Stimulated activated CD8-positive, alpha-beta memory T cell treated with anti-CD3 and anti-CD28 coated beads, Interleukin-15, amount 100 ng/mL, for 24 hours (primary cell): ENCODE measurements around the gene CTU2.

Experiments used
- DNase-seq: peaks from one replicate; pipeline ENCODE4 v3.0.0-alpha.2; 2020; ENCODE audit warnings: low read depth

CTU2 gene

GRCh38 chr16:88761143-88761534, 54.8 kb downstream of the CTU2 start:
- DNase-seq, result no peak

GRCh38 chr16:88761830-88762229, 55.5 kb downstream of the CTU2 start:
- no peak for DNase-seq

GRCh38 chr16:88762258-88762870, 56.1 kb downstream of the CTU2 start:
- no peak for DNase-seq

- no peak for DNase-seq
These were observed 56.6 kb downstream of the CTU2 start for GRCh38 chr16:88762941-88763340.

GRCh38 chr16:88763502-88764053, 57.3 kb downstream of the CTU2 start:
- DNase-seq, result no peak

GRCh38 chr16:88764080-88764479, 57.8 kb downstream of the CTU2 start:
- no peak for DNase-seq

- no peak for DNase-seq
These were observed 58.6 kb downstream of the CTU2 start for GRCh38 chr16:88764913-88765349.
